Esophagus (tissue), 2 donors: ENCODE measurements around the gene GGCX. TPM values are rescaled to one million over a fixed set of nuclear protein-coding genes. Genes with fewer than 3 reads are reported as not detected.
A peak's percentile ranks its signal among the peaks of the same experiment; 100 is the strongest.
"Not testable (repeated sequence)": the region's sequence is repeated elsewhere in the genome, so short reads cannot be mapped to it uniquely, and the experiment has no call there.

Experiments
- H3K27ac ChIP-seq, 2 donors: one replicate each; pipeline ENCODE4 v1.5.1; 2013; ENCODE audit warnings: low read depth in 2 of 2, mild to moderate bottlenecking in 2 of 2, inconsistent platforms in 1 of 2, low read length in 1 of 2, moderate library complexity in 1 of 2
- H3K27me3 ChIP-seq, 2 donors: one replicate each; pipeline ENCODE4 v1.6.1; 2013; ENCODE audit warnings: low read length in 2 of 2, control low read depth in 1 of 2, mild to moderate bottlenecking in 1 of 2; ENCODE audit not compliant: insufficient read depth in 2 of 2, control insufficient read depth in 1 of 2
- H3K36me3 ChIP-seq, 2 donors: one replicate each; pipeline ENCODE4 v1.6.1; 2013; ENCODE audit warnings: low read length in 1 of 2; ENCODE audit not compliant: control insufficient read depth in 2 of 2, insufficient read depth in 2 of 2
- H3K4me1 ChIP-seq, 2 donors: one replicate each; pipeline ENCODE4 v1.6.1; 2013; ENCODE audit warnings: low read length in 1 of 2; ENCODE audit not compliant: control insufficient read depth in 2 of 2, insufficient read depth in 2 of 2
- H3K4me3 ChIP-seq, 2 donors: one replicate each; pipeline ENCODE4 v1.5.1; 2013; ENCODE audit warnings: low read length in 2 of 2, mild to moderate bottlenecking in 2 of 2, low read depth in 1 of 2, moderate library complexity in 1 of 2
- H3K9me3 ChIP-seq, 2 donors: one replicate each; pipeline ENCODE4 v1.6.1; 2013; ENCODE audit warnings: mild to moderate bottlenecking in 2 of 2, low read depth in 1 of 2, low read length in 1 of 2, moderate library complexity in 1 of 2; ENCODE audit not compliant: control insufficient read depth in 2 of 2, insufficient read depth in 1 of 2
- WGBS, 2 donors: extraction: QIAGEN DNeasy Blood & Tissue Kit; methylation state at CpG; one replicate each; pipeline ENCODE4 v1.1.7; 2013; 5-methylcytosine and 5-hydroxymethylcytosine counted together
- polyA plus RNA-seq, 2 donors: library from polyadenylated mRNA; stranded (reverse); fragments of 200-250 nt; gene quantifications; one replicate each; pipeline ENCODE4 v1.2.3, GENCODE V29; 2013
- donor health status: healthy with polysubstance abuse.
- donor health status: Bipolar disorder and iron deficiency.

The GGCX gene
- polyA plus RNA-seq, 2 donors = 10.2 to 18.1 TPM

GRCh38 chr2:85545780-85546240 lies 15.5 kb downstream of the GGCX start:
- Histone ChIP-seq H3K4me3 (no peak overlapping the region), H3K36me3 (peaks cover 13 to 15% of the 10 kb centered on the region in 2 donors), H3K9me3 (no peaks in the 10 kb centered on the region), H3K4me1 (peaks cover 0 to 3% of the 10 kb centered on the region in 2 donors), H3K27ac (peak overlapping the region; percentile 11 to 52), H3K27me3 (no peaks in the 10 kb centered on the region)
- 62 to 69% methylated on average over 5 of the region's 5 CpGs for WGBS, 2 donors

DNA sequence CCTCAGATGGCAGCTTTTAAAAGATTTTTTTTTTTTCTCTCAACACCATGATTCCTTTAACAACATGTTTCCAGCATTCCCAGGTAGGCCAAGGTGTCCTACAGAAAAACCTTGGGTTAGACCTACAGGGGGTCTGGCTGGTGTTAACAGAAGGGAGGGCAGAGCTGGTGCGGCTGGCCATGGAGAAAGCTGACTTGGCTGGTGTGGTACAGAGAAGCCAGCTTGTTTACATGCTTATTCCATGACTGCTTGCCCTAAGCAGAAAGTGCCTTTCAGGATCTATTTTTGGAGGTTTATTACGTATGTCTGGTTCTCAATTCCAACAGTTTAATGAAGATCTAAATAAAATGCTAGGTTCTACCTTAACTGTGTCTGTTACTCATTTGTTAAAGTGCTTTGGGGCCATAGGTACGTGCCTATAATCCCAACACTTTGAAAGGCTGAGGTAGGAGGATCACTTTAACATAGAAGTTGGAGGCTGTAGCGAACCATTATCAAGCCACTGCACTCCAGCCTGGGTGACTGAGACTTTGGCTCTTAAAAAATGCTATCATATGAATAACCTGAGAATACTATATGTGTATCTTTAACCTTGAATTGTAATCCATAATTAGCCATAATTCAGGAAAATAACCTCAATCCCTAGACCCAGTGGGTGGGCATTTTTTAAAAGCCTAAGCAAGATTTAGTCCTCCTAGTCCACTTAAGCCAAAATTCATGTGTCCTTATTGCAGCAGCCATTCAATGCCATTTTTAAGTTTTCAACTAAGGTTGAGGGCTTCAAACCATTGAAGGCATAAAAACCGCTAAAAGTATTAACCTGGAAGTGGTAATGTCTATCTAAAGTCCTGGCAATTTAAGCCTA lies 16.1 kb downstream of the GGCX start:
- not testable (repeated sequence) for H3K9me3 ChIP-seq, H3K4me1 ChIP-seq, H3K27me3 ChIP-seq, H3K4me3 ChIP-seq
- peaks cover 13 to 15% of the 10 kb centered on the region in 2 donors for H3K36me3 ChIP-seq
- peak overlapping the region; percentile 15 to 28 for H3K27ac ChIP-seq
- 69 to 75% methylated on average over 5 of the region's 5 CpGs for WGBS, 2 donors

DNA sequence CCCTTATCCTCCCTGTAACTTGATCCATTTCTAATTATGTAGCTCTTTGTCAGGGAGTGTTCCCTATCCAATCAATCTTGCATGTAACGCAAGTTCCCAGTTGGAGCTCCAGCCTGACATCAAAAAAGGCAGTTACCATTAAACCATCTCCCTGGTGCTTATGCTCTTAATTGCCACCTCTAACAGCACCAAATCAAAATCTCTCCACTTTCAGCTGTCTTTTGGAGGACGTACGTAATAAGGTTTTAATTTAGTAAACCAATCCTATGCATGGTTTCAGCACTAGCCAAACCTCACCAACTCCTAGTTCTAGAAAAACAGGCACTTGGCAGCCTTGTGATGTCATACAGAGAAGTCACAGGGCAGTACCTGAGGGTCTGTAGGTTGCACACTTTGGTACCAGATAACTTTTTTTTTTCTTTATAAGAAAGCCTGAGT lies 17.0 kb downstream of the GGCX start:
- Histone ChIP-seq H3K36me3 (peaks cover 10 to 15% of the 10 kb centered on the region in 2 donors), H3K27ac (peak overlapping the region; percentile 4 to 15)
- H3K27me3 ChIP-seq, H3K4me3 ChIP-seq, H3K9me3 ChIP-seq, H3K4me1 ChIP-seq: not testable (repeated sequence)
- 54 to 59% methylated on average over 3 of the region's 3 CpGs for WGBS, 2 donors

DNA sequence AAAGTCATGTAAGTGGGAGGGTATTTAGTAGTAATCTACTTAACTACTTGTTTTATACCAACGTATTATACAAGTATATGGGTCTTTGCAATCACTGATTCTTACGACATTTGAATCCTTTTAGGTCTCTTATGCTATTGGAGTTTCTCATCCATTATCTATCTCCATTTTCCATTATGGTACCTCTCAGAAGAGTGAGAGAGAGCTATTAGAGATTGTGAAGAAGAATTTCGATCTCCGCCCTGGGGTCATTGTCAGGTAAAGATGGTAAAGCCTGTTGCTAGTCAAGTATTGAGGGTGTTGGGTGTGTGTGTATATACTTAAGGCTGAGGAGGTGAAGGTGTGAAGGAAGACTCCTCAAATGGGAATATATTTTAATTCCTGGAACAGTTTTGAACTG lies 18.5 kb downstream of the GGCX start:
- Histone ChIP-seq H3K36me3 (peaks cover 10 to 15% of the 10 kb centered on the region in 2 donors), H3K4me3 (no peak overlapping the region), H3K9me3 (no peaks in the 10 kb centered on the region), H3K27ac (no peak overlapping the region), H3K4me1 (peaks cover 0 to 3% of the 10 kb centered on the region in 2 donors), H3K27me3 (no peaks in the 10 kb centered on the region)
- WGBS, 2 donors = 63 to 68% methylated on average over 4 of the region's 4 CpGs

DNA sequence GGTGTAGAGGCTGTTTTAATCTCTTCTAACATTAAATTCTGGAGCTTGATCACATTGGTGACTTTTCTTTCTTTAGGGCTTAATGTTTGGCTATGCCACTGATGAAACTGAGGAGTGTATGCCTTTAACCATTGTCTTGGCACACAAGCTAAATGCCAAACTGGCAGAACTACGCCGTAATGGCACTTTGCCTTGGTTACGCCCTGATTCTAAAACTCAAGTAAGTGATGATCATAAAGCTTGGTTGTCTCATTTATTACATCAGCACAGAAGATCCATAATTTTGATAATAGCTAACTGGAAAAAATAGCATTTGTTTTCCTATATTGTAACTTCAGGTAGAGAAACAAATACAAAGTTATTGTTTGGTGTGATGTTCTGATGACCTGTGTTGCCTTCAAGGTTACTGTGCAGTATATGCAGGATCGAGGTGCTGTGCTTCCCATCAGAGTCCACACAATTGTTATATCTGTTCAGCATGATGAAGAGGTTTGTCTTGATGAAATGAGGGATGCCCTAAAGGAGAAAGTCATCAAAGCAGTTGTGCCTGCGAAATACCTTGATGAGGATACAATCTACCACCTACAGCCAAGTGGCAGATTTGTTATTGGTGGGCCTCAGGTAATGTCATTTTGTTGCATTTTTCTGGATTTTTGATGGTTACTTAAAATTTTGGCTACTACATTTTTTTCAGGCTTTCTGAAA lies 19.4 kb downstream of the GGCX start:
- Histone ChIP-seq H3K27ac (peak overlapping the region; percentile 49 to 58), H3K4me1 (peaks cover 0 to 3% of the 10 kb centered on the region in 2 donors), H3K36me3 (peaks cover 10 to 15% of the 10 kb centered on the region in 2 donors), H3K27me3 (no peaks in the 10 kb centered on the region), H3K9me3 (no peaks in the 10 kb centered on the region), H3K4me3 (peak overlapping the region in 1 of 2 donors; percentile 67)
- WGBS, 2 donors = 38 to 40% methylated on average over 5 of the region's 5 CpGs

DNA sequence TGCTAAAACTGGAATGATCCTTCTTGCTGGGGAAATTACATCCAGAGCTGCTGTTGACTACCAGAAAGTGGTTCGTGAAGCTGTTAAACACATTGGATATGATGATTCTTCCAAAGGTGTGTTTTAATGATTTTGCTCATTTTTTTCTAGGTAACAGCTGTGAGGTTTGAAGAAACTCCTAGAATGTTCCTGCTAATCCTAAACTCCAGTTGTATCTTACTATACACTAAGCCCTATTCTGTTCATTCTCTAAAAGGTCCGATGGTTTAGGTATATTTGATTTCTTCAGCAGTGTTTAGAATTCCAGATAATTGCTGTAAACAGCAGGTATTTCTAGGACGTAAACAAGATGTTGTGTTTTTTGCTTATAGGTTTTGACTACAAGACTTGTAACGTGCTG lies 20.0 kb downstream of the GGCX start:
- H3K4me1 ChIP-seq = peaks cover 0 to 3% of the 10 kb centered on the region in 2 donors
- H3K9me3 ChIP-seq = no peaks in the 10 kb centered on the region
- H3K4me3 ChIP-seq = peak overlapping the region in 1 of 2 donors; percentile 67
- WGBS, 2 donors = 20 to 24% methylated on average over 4 of the region's 4 CpGs
- no peak overlapping the region for H3K27ac ChIP-seq
- H3K27me3 ChIP-seq = no peaks in the 10 kb centered on the region
- H3K36me3 ChIP-seq = peaks cover 10 to 15% of the 10 kb centered on the region in 2 donors

GRCh38 chr2:85540133-85540648 lies 21.1 kb downstream of the GGCX start:
- Histone ChIP-seq H3K9me3 (no peaks in the 10 kb centered on the region), H3K4me1 (peaks cover 0 to 3% of the 10 kb centered on the region in 2 donors), H3K27me3 (no peaks in the 10 kb centered on the region), H3K27ac (peak overlapping the region; percentile 98 to 100), H3K4me3 (peak overlapping the region; percentile 67 to 84), H3K36me3 (peaks cover 8 to 13% of the 10 kb centered on the region in 2 donors)
- WGBS, 2 donors = 3 to 5% methylated on average over 11 of the region's 11 CpGs

DNA sequence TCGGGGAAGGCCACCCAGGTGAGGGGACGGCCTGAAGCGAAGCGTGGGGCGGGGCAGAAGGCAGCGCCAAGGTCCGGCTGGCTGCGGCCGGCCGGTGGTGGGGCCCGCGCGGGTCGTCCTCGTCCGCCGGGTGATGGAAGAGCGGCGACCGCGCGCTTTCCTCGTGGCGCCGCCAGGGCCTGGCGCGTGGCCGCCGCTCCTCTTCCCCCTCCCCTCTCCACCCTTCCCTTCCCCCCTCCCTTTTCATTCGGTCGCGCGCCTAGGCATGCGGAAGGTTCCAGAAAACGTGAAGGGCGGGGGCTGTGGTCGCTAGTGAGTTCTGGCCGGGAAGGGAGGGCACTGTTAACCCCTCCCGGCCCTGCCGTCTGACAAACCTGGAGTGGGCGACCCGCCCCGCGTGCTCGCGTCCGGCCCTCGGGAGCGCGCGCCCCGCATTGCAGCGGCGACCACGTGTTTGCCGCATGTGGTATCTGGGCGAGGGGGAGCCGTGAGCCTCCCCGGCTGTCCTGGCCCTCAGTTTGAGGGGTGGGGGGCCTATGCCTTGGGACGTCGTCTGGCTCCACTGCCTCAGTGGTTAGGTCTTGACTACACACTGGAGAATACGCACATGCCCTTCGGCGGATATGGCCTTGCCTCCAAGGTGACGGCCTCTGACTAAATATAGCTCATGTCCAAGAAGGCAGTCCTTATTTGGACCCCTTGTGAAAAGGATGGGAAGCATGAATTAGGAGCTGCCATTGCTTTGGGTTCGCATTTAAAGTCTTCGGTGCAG lies 21.7 kb downstream of the GGCX start:
- H3K4me1 ChIP-seq = peaks cover 0 to 3% of the 10 kb centered on the region in 2 donors
- peaks cover 7 to 13% of the 10 kb centered on the region in 2 donors for H3K36me3 ChIP-seq
- H3K27me3 ChIP-seq = no peaks in the 10 kb centered on the region
- 0% methylated on average over 46 to 67 of the region's 67 CpGs for WGBS, 2 donors
- H3K27ac ChIP-seq = peak overlapping the region; percentile 98 to 100
- no peaks in the 10 kb centered on the region for H3K9me3 ChIP-seq
- H3K4me3 ChIP-seq = peak overlapping the region; percentile 67 to 84
